Measurements from ENCODE around the gene GMDS.

Gene GMDS

GRCh38 chr6:1611572-1612298 is 633.7 kb downstream of the GMDS start:
- no peak overlapping the region for H3K9ac ChIP-seq (ENCODE audit: low read length)
- H3K27me3 ChIP-seq (replicated peaks; ENCODE audit: insufficient read depth, low read length): peaks cover 20% of the 10 kb centered on the region
- TF ChIP-seq EZH2phosphoT487 (IDR thresholded peaks at IDR 0.05; ENCODE audit: low read length) (no peak), CTCF (IDR thresholded peaks at IDR 0.05; ENCODE audit: low read length) (no peak), EZH2 (optimal IDR thresholded peaks at IDR 0.05; ENCODE audit: low read depth, low read length) (no peak)
- H2AFZ ChIP-seq (ENCODE audit: low read length): no peak overlapping the region
- 0 out of 2 replicates have a peak overlapping the region, but pooled peaks have one; percentile 25 for H3K4me2 ChIP-seq (ENCODE audit: low read depth, low read length)
- H3K27ac ChIP-seq (ENCODE audit: low read length): no peak overlapping the region
- no peaks in the 10 kb centered on the region for H3K9me3 ChIP-seq (replicated peaks; ENCODE audit: insufficient read depth, low read length)
- H3K79me2 ChIP-seq (ENCODE audit: low read length): no peaks in the 10 kb centered on the region
- no peaks in the 10 kb centered on the region for H3K4me1 ChIP-seq (ENCODE audit: low read length)
- H3K9me2 ChIP-seq (replicated peaks; ENCODE audit: insufficient read depth, low read length): no peaks in the 10 kb centered on the region
- no peaks in the 10 kb centered on the region for H4K20me1 ChIP-seq (ENCODE audit: insufficient read depth, low read length)
- peak overlapping the region; percentile 15; the same call in 1 of the 2 replicates for H3K4me3 ChIP-seq (ENCODE audit: low read length)
- no peaks in the 10 kb centered on the region for H3K36me3 ChIP-seq (replicated peaks; ENCODE audit: insufficient read depth, low read length)
- H3F3A ChIP-seq (ENCODE audit: insufficient read depth, low read length): no peaks in the 10 kb centered on the region
- no peak for DNase-seq

- Histone ChIP-seq H3K79me2 (ENCODE audit: low read length) (no peaks in the 10 kb centered on the region), H3F3A (ENCODE audit: insufficient read depth, low read length) (no peaks in the 10 kb centered on the region), H2AFZ (ENCODE audit: low read length) (no peak overlapping the region), H3K9ac (ENCODE audit: low read length) (no peak overlapping the region), H3K27me3 (replicated peaks; ENCODE audit: insufficient read depth, low read length) (peaks cover 25% of the 10 kb centered on the region), H3K9me3 (replicated peaks; ENCODE audit: insufficient read depth, low read length) (no peaks in the 10 kb centered on the region), H3K4me1 (ENCODE audit: low read length) (no peaks in the 10 kb centered on the region), H3K4me2 (ENCODE audit: low read depth, low read length) (no peak overlapping the region), H3K4me3 (ENCODE audit: low read length) (no peak overlapping the region), H3K27ac (ENCODE audit: low read length) (no peak overlapping the region), H3K36me3 (replicated peaks; ENCODE audit: insufficient read depth, low read length) (no peaks in the 10 kb centered on the region), H4K20me1 (ENCODE audit: insufficient read depth, low read length) (no peaks in the 10 kb centered on the region), H3K9me2 (replicated peaks; ENCODE audit: insufficient read depth, low read length) (no peaks in the 10 kb centered on the region)
- no peak for TF ChIP-seq EZH2 (optimal IDR thresholded peaks at IDR 0.05; ENCODE audit: low read depth, low read length)
- TF ChIP-seq EZH2phosphoT487 (IDR thresholded peaks at IDR 0.05; ENCODE audit: low read length): no peak
- no peak for TF ChIP-seq CTCF (IDR thresholded peaks at IDR 0.05; ENCODE audit: low read length)
- no peak for DNase-seq
Observed at GRCh38 chr6:1611322-1611571, 634.2 kb downstream of the GMDS start.

GRCh38 chr6:1610497-1611321 is 634.7 kb downstream of the GMDS start:
- Histone ChIP-seq H3K36me3 (replicated peaks; ENCODE audit: insufficient read depth, low read length) (no peaks in the 10 kb centered on the region), H4K20me1 (ENCODE audit: insufficient read depth, low read length) (no peaks in the 10 kb centered on the region), H3F3A (ENCODE audit: insufficient read depth, low read length) (no peaks in the 10 kb centered on the region), H3K4me3 (ENCODE audit: low read length) (no peak overlapping the region), H3K4me1 (ENCODE audit: low read length) (no peaks in the 10 kb centered on the region), H3K9ac (ENCODE audit: low read length) (no peak overlapping the region), H2AFZ (ENCODE audit: low read length) (no peak overlapping the region), H3K27me3 (replicated peaks; ENCODE audit: insufficient read depth, low read length) (peaks cover 30% of the 10 kb centered on the region), H3K9me2 (replicated peaks; ENCODE audit: insufficient read depth, low read length) (no peaks in the 10 kb centered on the region), H3K27ac (ENCODE audit: low read length) (no peak overlapping the region), H3K9me3 (replicated peaks; ENCODE audit: insufficient read depth, low read length) (no peaks in the 10 kb centered on the region), H3K79me2 (ENCODE audit: low read length) (no peaks in the 10 kb centered on the region), H3K4me2 (ENCODE audit: low read depth, low read length) (no peak overlapping the region)
- DNase-seq: no peak
- TF ChIP-seq EZH2 (optimal IDR thresholded peaks at IDR 0.05; ENCODE audit: low read depth, low read length) (no peak), EZH2phosphoT487 (IDR thresholded peaks at IDR 0.05; ENCODE audit: low read length) (no peak), CTCF (IDR thresholded peaks at IDR 0.05; ENCODE audit: low read length) (no peak)
